HepG2 (cell line): ENCODE measurements around the gene TMEFF2. TPM values are rescaled to one million over a fixed set of nuclear protein-coding genes. Genes with fewer than 3 reads are reported as not detected.

Source experiments
- ATAC-seq: fragments of 200-7000 bp; cut with Tn5 transposase; 3 replicates; pipeline ENCODE4 v1.9.1; 2020; ENCODE audit warnings: mild to moderate bottlenecking, moderate library complexity
- BruUV-seq: library from RNA; stranded (reverse); fragments of 400-500 nt; replicated peaks from 2 replicates; lab custom pipeline; 2021; lab: Mats Ljungman, UMichigan
- CTCF ChIA-PET: fragments of 300-600 bp; formaldehyde crosslinking; extraction: SDS; loops from one replicate; lab custom pipeline; 2021; ENCODE audit warnings: low total read pairs, inconsistent platforms, low intra/inter-chr PET ratio; lab: Yijun Ruan, JAX
- POLR2A ChIA-PET: fragments of 350-600 bp; sonication (Branson Sonifier 250); formaldehyde crosslinking; loops from one replicate; lab custom pipeline; 2020; ENCODE audit warnings: antibody characterized with exemption, inconsistent platforms; lab: Yijun Ruan, JAX
- DNase-seq: peaks from one replicate; pipeline ENCODE4 v3.0.0-alpha.2; 2015; ENCODE audit warnings: low spot score
- FAIRE-seq: peaks from 3 replicates; lab custom pipeline; 2011; peaks lifted over from hg19 to GRCh38; lab: Jason Lieb, UNC
- H2AFZ ChIP-seq: one replicate; pipeline ENCODE4 v1.6.1; 2011; ENCODE audit warnings: low read length, inconsistent platforms
- H3K27ac ChIP-seq: fragments of 300-600 bp; 3 replicates; pipeline ENCODE4 v1.8.0; 2011; ENCODE audit warnings: mixed run types, mild to moderate bottlenecking, mixed read lengths, low read length, inconsistent platforms; ENCODE audit not compliant: insufficient read depth; ENCODE audit errors: extremely low read length
- H3K27me3 ChIP-seq, 2 experiments: fragments of 200-600 bp in 1 of 2; 2 replicates in 1 of 2; 3 replicates in 1 of 2; pipeline versions ENCODE4 v1.6.0 to v1.8.0; 2011; ENCODE audit warnings: low read length in 2 of 2, mild to moderate bottlenecking in 2 of 2, moderate library complexity in 2 of 2, inconsistent platforms in 1 of 2; ENCODE audit not compliant: insufficient read depth in 2 of 2, control insufficient read depth in 1 of 2
- H3K36me3 ChIP-seq, 2 experiments: fragments of 200-600 bp in 1 of 2; replicated peaks in 1 of 2; 2 replicates in 1 of 2; 3 replicates in 1 of 2; pipeline versions ENCODE4 v1.5.1 to v1.8.0; 2011; ENCODE audit warnings: low read length in 2 of 2, inconsistent platforms in 1 of 2; ENCODE audit not compliant: insufficient read depth in 2 of 2, control insufficient read depth in 1 of 2
- H3K4me1 ChIP-seq: 2 replicates; pipeline ENCODE4 v1.5.1; 2012; ENCODE audit warnings: low read length, inconsistent platforms; ENCODE audit not compliant: insufficient read depth
- H3K4me2 ChIP-seq: 2 replicates; pipeline ENCODE4 v1.6.0; 2011; ENCODE audit warnings: low read depth, low read length, inconsistent platforms
- H3K4me3 ChIP-seq, 3 experiments: fragments of 200-600 bp in 1 of 3; sonication (generic), shearing (Covaris generic) in 1 of 3; replicated peaks in 1 of 3; 2 replicates each; pipeline ENCODE4 v1.5.1; 2011 to 2016; ENCODE audit warnings: low read length in 3 of 3, inconsistent platforms in 2 of 3, low read depth in 2 of 3, mild to moderate bottlenecking in 2 of 3, control low read depth in 1 of 3, mixed read lengths in 1 of 3; ENCODE audit not compliant: insufficient read depth in 1 of 3
- H3K79me2 ChIP-seq: one replicate; pipeline ENCODE4 v1.6.1; 2011; ENCODE audit warnings: low read length, inconsistent platforms; ENCODE audit not compliant: insufficient read depth
- H3K9ac ChIP-seq: 2 replicates; pipeline ENCODE4 v1.6.0; 2011; ENCODE audit warnings: mild to moderate bottlenecking, low read depth, low read length, inconsistent platforms; ENCODE audit not compliant: insufficient read depth
- H3K9me3 ChIP-seq: 2 replicates; pipeline ENCODE4 v1.5.1; 2012; ENCODE audit warnings: mild to moderate bottlenecking, low read length
- H4K20me1 ChIP-seq: 2 replicates; pipeline ENCODE4 v1.6.0; 2011; ENCODE audit warnings: inconsistent platforms, mild to moderate bottlenecking, low read length, moderate library complexity; ENCODE audit not compliant: insufficient read depth
- GABPA ChIP-seq, 2 experiments: IDR thresholded peaks; 2 replicates each; pipeline ENCODE4 v1.6.1; 2011 to 2016; ENCODE audit warnings: low read depth in 2 of 2, low read length in 1 of 2, missing biosample characterization in 1 of 2, missing genetic modification characterization in 1 of 2
- NFIB ChIP-seq: sonication (generic); formaldehyde crosslinking; IDR thresholded peaks from 2 replicates; pipeline ENCODE4 v1.9.0; 2021; ENCODE audit warnings: missing genetic modification reagents, mild to moderate bottlenecking, borderline replicate concordance
- in situ Hi-C: cut with HindIII; loops from 2 replicates; pipeline ENCODE4 v1.10.0; 2017; ENCODE audit warnings: low pct_unique_long_range_greater_than_20kb; ENCODE audit not compliant: extremely low pct_ligation_motif_present
- intact Hi-C: fragments of 100-400 bp; cut with micrococcal nuclease; formaldehyde crosslinking; loops from one replicate; pipeline ENCODE4 v1.10.0; 2022; ENCODE audit not compliant: unreplicated experiment
- polyA plus RNA-seq, 8 experiments: library from polyadenylated mRNA; depleted of rRNA in 3 of 8; stranded (reverse) in 7 of 8; unstranded in 1 of 8; fragments of >200 nt; fragmentation: Illumina TruSeq in 4 of 8; extraction: Trizol in 4 of 8; gene quantifications; 2 replicates each; pipeline versions ENCODE4 v1.2.1 to v1.2.3, GENCODE V29; 2011 to 2016; ENCODE audit warnings: low read depth in 4 of 8, missing spikeins in 1 of 8, mixed read lengths in 1 of 8; ENCODE audit not compliant: insufficient read depth in 1 of 8
- total RNA-seq, 5 experiments: library from RNA; depleted of rRNA; stranded (reverse); fragments of >200 nt; fragmentation: Illumina TruSeq; extraction: Trizol; gene quantifications; 2 replicates each; pipeline ENCODE4 v1.2.3, GENCODE V29; 2016; ENCODE audit warnings: low read depth in 1 of 5
- TF ChIP-seq, protein P1 (sequence below): sonication (generic); formaldehyde crosslinking; IDR thresholded peaks from 2 replicates; pipeline ENCODE4 v1.4.0; 2020; ENCODE audit warnings: mild to moderate bottlenecking, missing genetic modification reagents

Gene TMEFF2
- total and polyA plus RNA-seq, 2 of the 13 experiments (the other 11 are each of a cell fraction or from before 2014, with no cell fraction given): not detected

DNA sequence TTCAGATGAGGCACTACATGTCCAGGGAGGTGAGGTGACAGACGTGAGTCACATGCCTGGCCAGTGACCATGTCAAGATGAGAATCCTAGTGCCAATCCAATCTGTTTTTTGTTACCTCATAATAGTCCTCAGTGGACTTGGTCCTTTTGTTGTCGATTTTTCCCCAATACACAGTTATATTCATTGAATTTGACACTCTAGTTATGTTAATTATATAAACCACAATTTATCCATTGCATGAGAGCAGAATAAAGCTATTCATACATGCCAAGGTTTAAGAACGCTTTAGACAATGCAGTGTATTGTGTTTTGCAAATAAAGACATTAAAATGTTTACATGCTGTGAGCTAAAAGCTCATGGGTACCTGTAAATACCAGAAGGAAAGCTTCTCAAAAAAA is 21.6 kb upstream of the TMEFF2 start (continued):
- TF ChIP-seq NFIB (CRISPR knock-in tag) (no peak), GABPA (IDR thresholded peaks at IDR 0.05; ENCODE audit: low read depth, low read length) (no peak), GABPA (CRISPR knock-in tag; IDR thresholded peaks at IDR 0.05; ENCODE audit: low read depth) (no peak)

DNA sequence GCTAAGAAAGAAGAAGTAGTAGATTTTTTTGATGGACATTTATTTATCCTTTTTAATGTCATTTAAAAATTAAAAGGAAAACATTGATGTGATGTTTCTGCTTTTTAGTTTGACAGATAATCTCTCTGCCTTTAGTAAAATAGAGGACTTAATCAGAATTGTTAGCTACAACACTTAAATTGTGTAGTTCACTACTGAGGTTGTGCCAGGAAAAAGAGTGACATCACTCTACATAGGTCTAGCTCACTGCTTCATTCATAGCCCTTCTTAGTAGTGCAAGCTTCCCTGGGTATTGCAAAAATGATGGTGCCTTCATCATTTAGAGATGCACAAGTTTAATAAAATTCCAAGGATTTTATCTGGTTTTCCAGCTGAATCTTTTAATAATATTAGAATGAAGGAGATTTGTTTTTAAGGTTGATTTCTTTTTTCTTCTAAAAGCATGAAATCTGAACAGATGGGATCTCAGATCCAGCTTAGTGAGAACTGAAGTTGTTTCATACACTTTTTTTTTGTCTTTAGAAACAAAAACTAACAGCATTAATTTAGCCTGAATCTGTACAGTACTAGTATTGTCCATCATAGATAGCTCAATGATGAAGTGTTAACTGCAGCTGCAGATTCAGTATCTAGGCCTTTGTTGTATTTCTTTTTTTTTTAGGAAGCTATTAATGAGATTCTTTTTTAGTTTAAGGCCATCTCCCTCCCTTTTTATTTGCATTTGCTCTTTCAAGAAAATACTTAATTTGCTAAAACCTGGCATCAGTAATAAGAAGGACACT is 20.6 kb upstream of the TMEFF2 start:
- Histone ChIP-seq H3K27me3 (no peaks in the 10 kb centered on the region), H4K20me1 (no peaks in the 10 kb centered on the region), H3K9me3 (no peaks in the 10 kb centered on the region), H3K4me2 (no peak overlapping the region)
- no peak for FAIRE-seq
- intact Hi-C loops: no loop called here
- TF ChIP-seq, protein P1, sequence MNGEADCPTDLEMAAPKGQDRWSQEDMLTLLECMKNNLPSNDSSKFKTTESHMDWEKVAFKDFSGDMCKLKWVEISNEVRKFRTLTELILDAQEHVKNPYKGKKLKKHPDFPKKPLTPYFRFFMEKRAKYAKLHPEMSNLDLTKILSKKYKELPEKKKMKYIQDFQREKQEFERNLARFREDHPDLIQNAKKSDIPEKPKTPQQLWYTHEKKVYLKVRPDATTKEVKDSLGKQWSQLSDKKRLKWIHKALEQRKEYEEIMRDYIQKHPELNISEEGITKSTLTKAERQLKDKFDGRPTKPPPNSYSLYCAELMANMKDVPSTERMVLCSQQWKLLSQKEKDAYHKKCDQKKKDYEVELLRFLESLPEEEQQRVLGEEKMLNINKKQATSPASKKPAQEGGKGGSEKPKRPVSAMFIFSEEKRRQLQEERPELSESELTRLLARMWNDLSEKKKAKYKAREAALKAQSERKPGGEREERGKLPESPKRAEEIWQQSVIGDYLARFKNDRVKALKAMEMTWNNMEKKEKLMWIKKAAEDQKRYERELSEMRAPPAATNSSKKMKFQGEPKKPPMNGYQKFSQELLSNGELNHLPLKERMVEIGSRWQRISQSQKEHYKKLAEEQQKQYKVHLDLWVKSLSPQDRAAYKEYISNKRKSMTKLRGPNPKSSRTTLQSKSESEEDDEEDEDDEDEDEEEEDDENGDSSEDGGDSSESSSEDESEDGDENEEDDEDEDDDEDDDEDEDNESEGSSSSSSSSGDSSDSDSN: no peak
- TF ChIP-seq, all 625 proteins: peak for 0
- Histone ChIP-seq H3K9ac (no peak overlapping the region), H3K27ac (no peak overlapping the region), H3K4me3 (no peak overlapping the region), H3K4me1 (no peaks in the 10 kb centered on the region), H3K79me2 (no peaks in the 10 kb centered on the region), H3K36me3 (no peaks in the 10 kb centered on the region), H2AFZ (no peak overlapping the region)
- CTCF ChIA-PET: no interaction called here
- ATAC-seq (no peak), DNase-seq (no peak)
- in situ Hi-C loops: no loop called here
- BruUV-seq: no TSS peak
- POLR2A ChIA-PET: no interaction called here
